SK-N-SH treated with all-trans-retinoic acid at 6 μM for 48 hours (cell line): ENCODE results near the gene NAA10.

Experiments
- ATAC-seq: fragments of 200-7000 bp; cut with Tn5 transposase; 3 replicates; pipeline ENCODE4 v1.9.1; 2020; ENCODE audit warnings: mild to moderate bottlenecking, moderate library complexity
- ARNTL ChIP-seq: fragments of 450-650 bp; formaldehyde crosslinking; IDR thresholded peaks from 2 replicates; pipeline ENCODE4 v1.5.0; 2020; ENCODE audit warnings: low read depth, mild to moderate bottlenecking, moderate library complexity, borderline replicate concordance
- BACH2 ChIP-seq: fragments of 250-450 bp; sonication (Bioruptor Pico); IDR thresholded peaks from 2 replicates; pipeline ENCODE4 v1.9.0; 2021; ENCODE audit warnings: mild to moderate bottlenecking, borderline replicate concordance
- CSDC2 ChIP-seq: fragments of 250-450 bp; sonication (Bioruptor Pico); IDR thresholded peaks from 2 replicates; pipeline ENCODE4 v1.5.0; 2020; ENCODE audit warnings: mild to moderate bottlenecking, moderate library complexity
- GLIS3 ChIP-seq: fragments of 250-450 bp; sonication (Bioruptor Pico); IDR thresholded peaks from 2 replicates; pipeline ENCODE4 v1.5.0; 2020; ENCODE audit warnings: mild to moderate bottlenecking, moderate library complexity
- ISL1 ChIP-seq: fragments of 250-450 bp; sonication (Bioruptor Pico); IDR thresholded peaks from 2 replicates; pipeline ENCODE4 v2.1.2; 2022; ENCODE audit warnings: mild to moderate bottlenecking, moderate library complexity
- OSR1 ChIP-seq: fragments of 250-450 bp; sonication (Bioruptor Pico); IDR thresholded peaks from 2 replicates; pipeline ENCODE4 v1.8.0; 2022; ENCODE audit warnings: moderate library complexity, mild to moderate bottlenecking, inconsistent platforms
- RARB ChIP-seq: fragments of 250-450 bp; sonication (Bioruptor Pico); IDR thresholded peaks from 2 replicates; pipeline ENCODE4 v1.8.0; 2021; ENCODE audit warnings: mild to moderate bottlenecking, moderate library complexity
- SNAI2 ChIP-seq: fragments of 250-450 bp; sonication (Bioruptor Pico); IDR thresholded peaks from 2 replicates; pipeline ENCODE4 v1.5.0; 2020; ENCODE audit warnings: mild to moderate bottlenecking, moderate library complexity
- TOX ChIP-seq: fragments of 250-450 bp; sonication (Bioruptor Pico); IDR thresholded peaks from 2 replicates; pipeline ENCODE4 v1.8.0; 2021; ENCODE audit warnings: mild to moderate bottlenecking, moderate library complexity, borderline replicate concordance
- ZC3H10 ChIP-seq: fragments of 250-450 bp; sonication (Bioruptor Pico); IDR thresholded peaks from 2 replicates; pipeline ENCODE4 v1.5.1; 2021; ENCODE audit warnings: mild to moderate bottlenecking, moderate library complexity
- ZFP3 ChIP-seq: fragments of 250-450 bp; sonication (Bioruptor Pico); IDR thresholded peaks from 2 replicates; pipeline ENCODE4 v1.5.0; 2020; ENCODE audit warnings: mild to moderate bottlenecking, moderate library complexity
- ZNF565 ChIP-seq: fragments of 450-650 bp; formaldehyde crosslinking; conservative IDR thresholded peaks from 2 replicates; pipeline ENCODE4 v1.5.0; 2020; ENCODE audit warnings: low read depth, mild to moderate bottlenecking, moderate library complexity
- ZNF70 ChIP-seq: fragments of 450-650 bp; formaldehyde crosslinking; IDR thresholded peaks from 2 replicates; pipeline ENCODE4 v1.5.0; 2020; ENCODE audit warnings: mild to moderate bottlenecking, moderate library complexity
- ZNF8 ChIP-seq: fragments of 450-650 bp; formaldehyde crosslinking; IDR thresholded peaks from 2 replicates; pipeline ENCODE4 v1.5.0; 2020; ENCODE audit warnings: mild to moderate bottlenecking, moderate library complexity
- TF ChIP-seq, protein P1 (sequence below): fragments of 250-450 bp; sonication (Bioruptor Pico); IDR thresholded peaks from 2 replicates; pipeline ENCODE4 v1.5.0; 2020; ENCODE audit warnings: mild to moderate bottlenecking, moderate library complexity
- TF ChIP-seq, protein P2 (sequence below): fragments of 250-450 bp; sonication (Bioruptor Pico); IDR thresholded peaks from 2 replicates; pipeline ENCODE4 v1.5.1; 2020; ENCODE audit warnings: low read depth, mild to moderate bottlenecking, moderate library complexity
- TF ChIP-seq, protein P3 (sequence below): fragments of 250-450 bp; sonication (Bioruptor Pico); IDR thresholded peaks from 2 replicates; pipeline ENCODE4 v1.8.0; 2020; ENCODE audit warnings: mild to moderate bottlenecking, moderate library complexity, borderline replicate concordance
- TF ChIP-seq, protein P4 (sequence below): fragments of 250-450 bp; sonication (Bioruptor Pico); IDR thresholded peaks from 2 replicates; pipeline ENCODE4 v1.8.0; 2021; ENCODE audit warnings: low read depth, mild to moderate bottlenecking, moderate library complexity, borderline replicate concordance
- TF ChIP-seq, protein P5 (sequence below): fragments of 250-450 bp; sonication (Bioruptor Pico); IDR thresholded peaks from 2 replicates; pipeline ENCODE4 v1.5.1; 2021; ENCODE audit warnings: mild to moderate bottlenecking, moderate library complexity

NAA10 gene

DNA sequence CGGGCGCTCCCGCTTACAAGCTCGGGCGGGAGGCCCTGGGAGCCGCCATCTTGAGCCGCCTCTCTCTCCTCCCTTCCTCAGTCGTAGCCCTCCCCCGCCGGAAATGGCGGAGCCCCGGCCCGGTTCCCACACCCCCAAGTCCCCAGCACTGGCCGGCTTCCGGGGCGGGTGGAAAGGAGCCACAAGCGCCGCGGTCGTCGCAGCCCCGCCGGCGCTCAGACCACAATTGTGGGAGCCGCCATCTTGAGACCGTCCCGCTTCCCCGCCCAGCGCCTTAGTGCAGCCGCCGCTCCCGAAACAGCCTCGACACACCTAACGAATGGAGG lies 36.2 kb upstream of the NAA10 start:
- peak; percentile 77 for ATAC-seq
- TF ChIP-seq GLIS3 (CRISPR knock-in tag): no peak
- TF ChIP-seq, protein P1, sequence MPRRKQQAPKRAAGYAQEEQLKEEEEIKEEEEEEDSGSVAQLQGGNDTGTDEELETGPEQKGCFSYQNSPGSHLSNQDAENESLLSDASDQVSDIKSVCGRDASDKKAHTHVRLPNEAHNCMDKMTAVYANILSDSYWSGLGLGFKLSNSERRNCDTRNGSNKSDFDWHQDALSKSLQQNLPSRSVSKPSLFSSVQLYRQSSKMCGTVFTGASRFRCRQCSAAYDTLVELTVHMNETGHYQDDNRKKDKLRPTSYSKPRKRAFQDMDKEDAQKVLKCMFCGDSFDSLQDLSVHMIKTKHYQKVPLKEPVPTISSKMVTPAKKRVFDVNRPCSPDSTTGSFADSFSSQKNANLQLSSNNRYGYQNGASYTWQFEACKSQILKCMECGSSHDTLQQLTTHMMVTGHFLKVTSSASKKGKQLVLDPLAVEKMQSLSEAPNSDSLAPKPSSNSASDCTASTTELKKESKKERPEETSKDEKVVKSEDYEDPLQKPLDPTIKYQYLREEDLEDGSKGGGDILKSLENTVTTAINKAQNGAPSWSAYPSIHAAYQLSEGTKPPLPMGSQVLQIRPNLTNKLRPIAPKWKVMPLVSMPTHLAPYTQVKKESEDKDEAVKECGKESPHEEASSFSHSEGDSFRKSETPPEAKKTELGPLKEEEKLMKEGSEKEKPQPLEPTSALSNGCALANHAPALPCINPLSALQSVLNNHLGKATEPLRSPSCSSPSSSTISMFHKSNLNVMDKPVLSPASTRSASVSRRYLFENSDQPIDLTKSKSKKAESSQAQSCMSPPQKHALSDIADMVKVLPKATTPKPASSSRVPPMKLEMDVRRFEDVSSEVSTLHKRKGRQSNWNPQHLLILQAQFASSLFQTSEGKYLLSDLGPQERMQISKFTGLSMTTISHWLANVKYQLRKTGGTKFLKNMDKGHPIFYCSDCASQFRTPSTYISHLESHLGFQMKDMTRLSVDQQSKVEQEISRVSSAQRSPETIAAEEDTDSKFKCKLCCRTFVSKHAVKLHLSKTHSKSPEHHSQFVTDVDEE: 0 out of 2 replicates have a peak, but pooled peaks have one; percentile 4

DNA sequence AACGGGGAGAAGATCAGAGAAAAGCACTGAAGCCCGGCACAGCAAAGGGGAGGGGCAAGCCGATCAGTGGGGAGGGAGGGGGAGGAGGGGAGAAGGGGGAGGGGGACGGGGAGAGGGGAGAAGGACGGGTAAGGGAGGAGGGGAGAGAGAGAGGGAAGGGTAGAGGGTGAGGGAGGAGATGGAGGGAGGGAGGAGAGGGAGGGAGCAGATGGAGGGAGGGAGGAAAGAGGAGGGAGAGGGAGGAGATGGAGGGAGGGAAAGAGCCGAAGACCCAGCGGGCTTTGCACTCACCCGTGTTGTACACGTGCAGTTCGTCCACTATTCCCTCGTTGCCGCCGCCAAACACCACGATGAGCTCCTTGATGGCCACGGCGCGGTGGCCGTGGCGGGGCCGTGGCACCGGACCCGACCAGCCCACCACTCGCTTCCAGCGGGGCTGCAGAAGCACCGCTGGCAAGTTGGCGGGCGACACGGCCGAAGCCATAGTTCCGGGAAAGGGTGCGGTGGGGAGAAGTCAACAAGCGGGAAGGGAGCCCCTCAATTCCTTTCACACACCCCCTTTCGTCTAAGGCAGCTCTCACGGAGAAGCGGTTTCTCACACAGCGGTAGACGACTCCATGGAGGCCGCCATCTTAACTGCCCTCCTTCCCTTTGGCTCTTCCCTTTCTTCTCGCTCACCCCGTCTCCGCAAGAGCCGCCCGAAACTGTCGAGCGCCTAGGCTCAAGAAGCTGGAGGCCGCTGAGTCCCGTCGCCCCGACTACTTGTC lies 35.7 kb upstream of the NAA10 start:
- TF ChIP-seq, protein P2, sequence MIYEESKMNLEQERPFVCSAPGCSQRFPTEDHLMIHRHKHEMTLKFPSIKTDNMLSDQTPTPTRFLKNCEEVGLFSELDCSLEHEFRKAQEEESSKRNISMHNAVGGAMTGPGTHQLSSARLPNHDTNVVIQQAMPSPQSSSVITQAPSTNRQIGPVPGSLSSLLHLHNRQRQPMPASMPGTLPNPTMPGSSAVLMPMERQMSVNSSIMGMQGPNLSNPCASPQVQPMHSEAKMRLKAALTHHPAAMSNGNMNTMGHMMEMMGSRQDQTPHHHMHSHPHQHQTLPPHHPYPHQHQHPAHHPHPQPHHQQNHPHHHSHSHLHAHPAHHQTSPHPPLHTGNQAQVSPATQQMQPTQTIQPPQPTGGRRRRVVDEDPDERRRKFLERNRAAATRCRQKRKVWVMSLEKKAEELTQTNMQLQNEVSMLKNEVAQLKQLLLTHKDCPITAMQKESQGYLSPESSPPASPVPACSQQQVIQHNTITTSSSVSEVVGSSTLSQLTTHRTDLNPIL (CRISPR knock-in tag): no peak
- TF ChIP-seq ARNTL (CRISPR knock-in tag) (no peak), TOX (CRISPR knock-in tag) (no peak), CSDC2 (CRISPR knock-in tag) (no peak), ZC3H10 (no peak), BACH2 (CRISPR knock-in tag) (no peak), ZNF70 (no peak), RARB (CRISPR knock-in tag) (no peak), OSR1 (CRISPR knock-in tag) (no peak), SNAI2 (CRISPR knock-in tag) (no peak), ISL1 (CRISPR knock-in tag) (no peak), ZFP3 (CRISPR knock-in tag) (no peak), ZNF565 (CRISPR knock-in tag) (no peak), ZNF8 (CRISPR knock-in tag) (no peak)
- TF ChIP-seq, protein P1: no peak
- TF ChIP-seq, protein P3, sequence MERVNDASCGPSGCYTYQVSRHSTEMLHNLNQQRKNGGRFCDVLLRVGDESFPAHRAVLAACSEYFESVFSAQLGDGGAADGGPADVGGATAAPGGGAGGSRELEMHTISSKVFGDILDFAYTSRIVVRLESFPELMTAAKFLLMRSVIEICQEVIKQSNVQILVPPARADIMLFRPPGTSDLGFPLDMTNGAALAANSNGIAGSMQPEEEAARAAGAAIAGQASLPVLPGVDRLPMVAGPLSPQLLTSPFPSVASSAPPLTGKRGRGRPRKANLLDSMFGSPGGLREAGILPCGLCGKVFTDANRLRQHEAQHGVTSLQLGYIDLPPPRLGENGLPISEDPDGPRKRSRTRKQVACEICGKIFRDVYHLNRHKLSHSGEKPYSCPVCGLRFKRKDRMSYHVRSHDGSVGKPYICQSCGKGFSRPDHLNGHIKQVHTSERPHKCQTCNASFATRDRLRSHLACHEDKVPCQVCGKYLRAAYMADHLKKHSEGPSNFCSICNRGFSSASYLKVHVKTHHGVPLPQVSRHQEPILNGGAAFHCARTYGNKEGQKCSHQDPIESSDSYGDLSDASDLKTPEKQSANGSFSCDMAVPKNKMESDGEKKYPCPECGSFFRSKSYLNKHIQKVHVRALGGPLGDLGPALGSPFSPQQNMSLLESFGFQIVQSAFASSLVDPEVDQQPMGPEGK (CRISPR knock-in tag): no peak
- TF ChIP-seq, protein P4, sequence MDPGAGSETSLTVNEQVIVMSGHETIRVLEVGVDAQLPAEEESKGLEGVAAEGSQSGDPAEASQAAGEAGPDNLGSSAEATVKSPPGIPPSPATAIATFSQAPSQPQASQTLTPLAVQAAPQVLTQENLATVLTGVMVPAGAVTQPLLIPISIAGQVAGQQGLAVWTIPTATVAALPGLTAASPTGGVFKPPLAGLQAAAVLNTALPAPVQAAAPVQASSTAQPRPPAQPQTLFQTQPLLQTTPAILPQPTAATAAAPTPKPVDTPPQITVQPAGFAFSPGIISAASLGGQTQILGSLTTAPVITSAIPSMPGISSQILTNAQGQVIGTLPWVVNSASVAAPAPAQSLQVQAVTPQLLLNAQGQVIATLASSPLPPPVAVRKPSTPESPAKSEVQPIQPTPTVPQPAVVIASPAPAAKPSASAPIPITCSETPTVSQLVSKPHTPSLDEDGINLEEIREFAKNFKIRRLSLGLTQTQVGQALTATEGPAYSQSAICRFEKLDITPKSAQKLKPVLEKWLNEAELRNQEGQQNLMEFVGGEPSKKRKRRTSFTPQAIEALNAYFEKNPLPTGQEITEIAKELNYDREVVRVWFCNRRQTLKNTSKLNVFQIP (CRISPR knock-in tag): no peak
- TF ChIP-seq, protein P5, sequence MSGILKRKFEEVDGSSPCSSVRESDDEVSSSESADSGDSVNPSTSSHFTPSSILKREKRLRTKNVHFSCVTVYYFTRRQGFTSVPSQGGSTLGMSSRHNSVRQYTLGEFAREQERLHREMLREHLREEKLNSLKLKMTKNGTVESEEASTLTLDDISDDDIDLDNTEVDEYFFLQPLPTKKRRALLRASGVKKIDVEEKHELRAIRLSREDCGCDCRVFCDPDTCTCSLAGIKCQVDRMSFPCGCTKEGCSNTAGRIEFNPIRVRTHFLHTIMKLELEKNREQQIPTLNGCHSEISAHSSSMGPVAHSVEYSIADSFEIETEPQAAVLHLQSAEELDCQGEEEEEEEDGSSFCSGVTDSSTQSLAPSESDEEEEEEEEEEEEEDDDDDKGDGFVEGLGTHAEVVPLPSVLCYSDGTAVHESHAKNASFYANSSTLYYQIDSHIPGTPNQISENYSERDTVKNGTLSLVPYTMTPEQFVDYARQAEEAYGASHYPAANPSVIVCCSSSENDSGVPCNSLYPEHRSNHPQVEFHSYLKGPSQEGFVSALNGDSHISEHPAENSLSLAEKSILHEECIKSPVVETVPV (CRISPR knock-in tag): no peak
- ATAC-seq: peak; percentile 46
